K562 (cell line): ENCODE results near the gene SACM1L. TPM values are rescaled to one million over a fixed set of nuclear protein-coding genes. Genes with fewer than 3 reads are reported as not detected.
A peak's percentile ranks its signal among the peaks of the same experiment; 100 is the strongest.

Experiments used
- ATAC-seq: fragments of 200-7000 bp; cut with Tn5 transposase; 3 replicates; pipeline ENCODE4 v1.9.1; 2020; ENCODE audit warnings: moderate library complexity
- BruUV-seq: library from RNA; stranded (reverse); fragments of 400-500 nt; replicated peaks from 2 replicates; lab custom pipeline; 2021; lab: Mats Ljungman, UMichigan
- CTCF ChIA-PET: fragments of 300-600 bp; formaldehyde crosslinking; extraction: SDS; loops from one replicate; lab custom pipeline; 2021; ENCODE audit warnings: low intra/inter-chr PET ratio; lab: Yijun Ruan, JAX
- POLR2A ChIA-PET: fragments of 300-600, 350-650 bp; sonication (Branson Sonifier 250); formaldehyde crosslinking; extraction: SDS; loops from one replicate; lab custom pipeline; 2021; ENCODE audit warnings: antibody characterized with exemption, inconsistent platforms; lab: Yijun Ruan, JAX
- DNase-seq, 4 experiments: peaks; one replicate each; pipeline versions ENCODE4 v3.0.0 to v3.0.0-alpha.2; 2011 to 2018; ENCODE audit warnings: low spot score in 3 of 4, mixed read lengths in 3 of 4; ENCODE audit errors: extremely low read depth in 1 of 4
- FAIRE-seq: peaks from 2 replicates; lab custom pipeline; 2011; peaks lifted over from hg19 to GRCh38; lab: Jason Lieb, UNC
- H2AFZ ChIP-seq: 2 replicates; pipeline ENCODE4 v1.6.0; 2011; ENCODE audit warnings: low read depth, low read length, control low read depth, inconsistent platforms
- H3K27ac ChIP-seq: fragments of 200-600 bp; 3 replicates; pipeline ENCODE4 v1.8.0; 2011; ENCODE audit warnings: low read depth, mild to moderate bottlenecking, control low read depth, inconsistent platforms, low read length, moderate library complexity, mixed read lengths; ENCODE audit errors: extremely low read depth
- H3K27me3 ChIP-seq, 2 experiments: fragments of 300-600 bp in 1 of 2; 2 replicates in 1 of 2; 3 replicates in 1 of 2; pipeline versions ENCODE4 v1.6.0 to v1.8.0; 2011; ENCODE audit warnings: inconsistent platforms in 2 of 2, low read length in 2 of 2, mild to moderate bottlenecking in 1 of 2, mixed read lengths in 1 of 2, moderate library complexity in 1 of 2; ENCODE audit not compliant: control insufficient read depth in 2 of 2, insufficient read depth in 2 of 2
- H3K36me3 ChIP-seq: fragments of 300-600 bp; 3 replicates; pipeline ENCODE4 v1.8.0; 2011; ENCODE audit warnings: mild to moderate bottlenecking, low read length, inconsistent platforms; ENCODE audit not compliant: control insufficient read depth, insufficient read depth
- H3K4me1 ChIP-seq, 2 experiments: fragments of 200-600 bp in 1 of 2; replicated peaks in 1 of 2; 2 replicates in 1 of 2; 3 replicates in 1 of 2; pipeline versions ENCODE4 v1.5.1 to v1.8.0; 2011; ENCODE audit warnings: inconsistent platforms in 2 of 2, low read length in 2 of 2, mild to moderate bottlenecking in 1 of 2, mixed read lengths in 1 of 2, moderate library complexity in 1 of 2; ENCODE audit not compliant: control insufficient read depth in 2 of 2, insufficient read depth in 2 of 2
- H3K4me2 ChIP-seq: 2 replicates; pipeline ENCODE4 v1.6.1; 2011; ENCODE audit warnings: low read length, control low read depth, inconsistent platforms, mixed read lengths; ENCODE audit not compliant: insufficient read depth
- H3K4me3 ChIP-seq: fragments of 200-600 bp; sonication (generic), shearing (Covaris generic); 2 replicates; pipeline ENCODE4 v1.5.1; 2016; ENCODE audit warnings: control low read depth, inconsistent platforms
- H3K79me2 ChIP-seq: fragments of 200-600 bp; 3 replicates; pipeline ENCODE4 v1.8.0; 2011; ENCODE audit warnings: low read length, inconsistent platforms; ENCODE audit not compliant: control insufficient read depth, insufficient read depth
- H3K9ac ChIP-seq, 2 experiments: 2 replicates each; pipeline versions ENCODE4 v1.6.0 to v1.6.1; 2011; ENCODE audit warnings: low read depth in 2 of 2, low read length in 2 of 2, control low read depth in 1 of 2, inconsistent platforms in 1 of 2, mild to moderate bottlenecking in 1 of 2, mixed read lengths in 1 of 2; ENCODE audit not compliant: insufficient read depth in 1 of 2
- H3K9me1 ChIP-seq: one replicate; pipeline ENCODE4 v1.6.0; 2011; ENCODE audit warnings: inconsistent platforms, mild to moderate bottlenecking, low read length, moderate library complexity; ENCODE audit not compliant: control insufficient read depth, insufficient read depth
- H3K9me3 ChIP-seq: replicated peaks from 2 replicates; pipeline ENCODE4 v1.5.1; 2011; ENCODE audit warnings: low read depth, low read length, inconsistent platforms; ENCODE audit not compliant: control insufficient read depth, insufficient read depth
- H4K20me1 ChIP-seq: replicated peaks from 2 replicates; pipeline ENCODE4 v1.6.1; 2011; ENCODE audit warnings: low read length, inconsistent platforms, mixed read lengths; ENCODE audit not compliant: control insufficient read depth, insufficient read depth
- ARID2 ChIP-seq: fragments of 450-650 bp; IDR thresholded peaks from 2 replicates; pipeline ENCODE4 v1.6.1; 2017; ENCODE audit warnings: antibody characterized with exemption, mild to moderate bottlenecking
- EP400 ChIP-seq: fragments of 450-650 bp; IDR thresholded peaks from 2 replicates; pipeline ENCODE4 v1.6.1; 2017; ENCODE audit warnings: antibody characterized with exemption, mild to moderate bottlenecking, moderate library complexity
- FOXK1 ChIP-seq: sonication (generic); formaldehyde crosslinking; IDR thresholded peaks from 2 replicates; pipeline ENCODE4 v1.8.0; 2022; ENCODE audit warnings: missing genetic modification reagents, mild to moderate bottlenecking, borderline replicate concordance
- HDAC1 ChIP-seq, 2 experiments: fragments of 450-650 bp; IDR thresholded peaks; 2 replicates each; pipeline ENCODE4 v1.6.1; 2016 to 2017; ENCODE audit warnings: inconsistent platforms in 1 of 2, mild to moderate bottlenecking in 1 of 2, moderate library complexity in 1 of 2
- JUND ChIP-seq, 2 experiments: IDR thresholded peaks; 2 replicates in 1 of 2; 3 replicates in 1 of 2; pipeline ENCODE4 v1.6.1; 2011; ENCODE audit warnings: borderline replicate concordance in 2 of 2, low read depth in 2 of 2, low read length in 2 of 2, improper control_type of control experiment in 1 of 2, missing biosample characterization in 1 of 2, missing genetic modification characterization in 1 of 2, missing genetic modification reagents in 1 of 2
- MAZ ChIP-seq, 2 experiments: fragments of 450-650 bp in 1 of 2; sonication (generic) in 1 of 2; formaldehyde crosslinking; IDR thresholded peaks in 1 of 2; conservative IDR thresholded peaks in 1 of 2; 2 replicates each; pipeline versions ENCODE4 v1.4.0 to v1.5.0; 2020; ENCODE audit warnings: mild to moderate bottlenecking in 1 of 2, missing genetic modification reagents in 1 of 2
- PTTG1 ChIP-seq: fragments of 450-650 bp; IDR thresholded peaks from 2 replicates; pipeline ENCODE4 v1.6.1; 2016; ENCODE audit warnings: low read depth, mild to moderate bottlenecking, missing genetic modification characterization, missing compliant biosample characterization
- XRCC5 ChIP-seq: fragments of 200-400 bp; formaldehyde crosslinking; IDR thresholded peaks from 2 replicates; pipeline ENCODE4 v1.6.1; 2017; ENCODE audit warnings: low read depth, mild to moderate bottlenecking, low read length
- ZNF133 ChIP-seq: fragments of 250-450 bp; sonication (Bioruptor Pico); IDR thresholded peaks from 2 replicates; pipeline ENCODE4 v1.4.0; 2020; ENCODE audit warnings: mild to moderate bottlenecking
- WGBS: fragments of 100-300 bp; shearing (Covaris generic); methylation state at CpG from one replicate; pipeline ENCODE4 v1.1.6; 2016; ENCODE audit warnings: low coverage, mixed read lengths; ENCODE audit not compliant: insufficient coverage; ENCODE audit errors: missing lambda C conversion rate; 5-methylcytosine and 5-hydroxymethylcytosine counted together
- in situ Hi-C: fragments of 300-500 bp; cut with MboI; formaldehyde crosslinking; loops from 4 replicates; pipeline ENCODE4 v1.15.0; 2018; ENCODE audit warnings: inconsistent platforms, mixed read lengths
- intact Hi-C: fragments of 100-400 bp; cut with micrococcal nuclease; formaldehyde crosslinking; loops from 2 replicates; pipeline ENCODE4 v1.14.2; 2022
- polyA plus RNA-seq, 8 experiments: library from polyadenylated mRNA; depleted of rRNA in 4 of 8; stranded (reverse) in 5 of 8; unstranded in 3 of 8; fragments of >200 nt; fragmentation: Nextera tagmentation in 2 of 8; fragmentation: Illumina TruSeq in 1 of 8; extraction: Ambion mirVana in 2 of 8; extraction: Trizol in 1 of 8; gene quantifications; 2 replicates each; pipeline versions ENCODE4 v1.2.1 to v1.2.3, GENCODE V29; 2011 to 2014; ENCODE audit warnings: inconsistent platforms in 1 of 8, missing spikeins in 1 of 8
- total RNA-seq, 7 experiments: library from RNA; depleted of rRNA in 6 of 7; stranded (reverse); fragments of >200 nt in 6 of 7; fragmentation: Illumina TruSeq in 2 of 7; extraction: Trizol in 2 of 7; gene quantifications; 2 replicates each; pipeline versions ENCODE4 v1.2.1 to v1.2.3, GENCODE V29; 2011 to 2021; ENCODE audit warnings: low replicate concordance in 1 of 7
- TF ChIP-seq, protein P1 (sequence below): fragments of 250-450 bp; sonication (Bioruptor Pico); IDR thresholded peaks from 2 replicates; pipeline ENCODE4 v1.5.0; 2021; ENCODE audit warnings: mild to moderate bottlenecking, borderline replicate concordance
- TF ChIP-seq, protein P2 (sequence below): sonication (generic); formaldehyde crosslinking; IDR thresholded peaks from 2 replicates; pipeline ENCODE4 v1.8.0; 2022; ENCODE audit warnings: mild to moderate bottlenecking, missing genetic modification reagents
- TF ChIP-seq, protein P3 (sequence below): IDR thresholded peaks from 2 replicates; pipeline ENCODE4 v1.6.1; 2014; ENCODE audit warnings: antibody characterized with exemption
- TF ChIP-seq, protein P4 (sequence below): fragments of 450-650 bp; formaldehyde crosslinking; IDR thresholded peaks from 2 replicates; pipeline ENCODE4 v1.4.0; 2022; ENCODE audit warnings: missing genetic modification characterization

The SACM1L gene
- total and polyA plus RNA-seq, 9 of the 15 experiments (the other 6 are each of a cell fraction or from before 2014, with no cell fraction given): 25.7 to 67.2 (median 40.3) TPM

DNA sequence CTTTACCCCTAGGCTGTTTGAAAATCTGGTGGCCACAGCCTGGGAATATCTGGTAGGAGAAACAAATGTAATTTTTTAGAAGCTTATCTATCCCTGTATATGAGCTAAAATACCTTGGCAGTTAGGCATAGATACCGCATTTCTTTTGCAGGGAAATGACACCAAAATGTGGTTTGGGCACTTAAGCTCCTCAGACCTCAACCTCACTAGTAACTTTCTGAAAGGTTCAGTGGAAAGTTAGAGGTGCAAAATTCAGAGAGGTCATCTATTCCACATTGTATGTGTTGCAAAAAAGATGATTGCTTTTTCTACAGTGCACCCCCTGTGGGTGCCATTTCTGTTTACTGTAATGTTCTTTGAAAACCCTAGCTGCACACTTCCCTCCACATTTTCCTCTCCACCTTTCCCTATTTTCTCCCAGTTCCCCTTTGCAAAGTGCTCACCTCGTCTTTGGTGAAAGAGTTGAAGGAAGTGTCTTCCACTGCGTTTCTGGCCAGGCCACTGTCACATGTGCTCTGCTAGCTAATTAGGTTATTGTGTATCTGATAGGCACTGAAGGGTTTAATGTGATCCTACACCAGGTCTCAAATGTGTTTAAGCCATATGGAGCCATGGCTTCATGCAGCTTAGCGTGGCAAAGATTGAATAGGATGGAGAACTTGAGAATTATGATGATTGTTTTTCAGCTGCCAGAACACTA, 1.3 kb downstream of the SACM1L start:
- 4% methylated on average over 4 of the region's 4 CpGs for WGBS
- H3K36me3 ChIP-seq: peaks cover 39% of the 10 kb centered on the region
- no peaks in the 10 kb centered on the region for H3K27me3 ChIP-seq
- in situ Hi-C loops (no loop called here), intact Hi-C loops (no loop called here)
- DNase-seq: peak in 1 of 4 experiments; percentile 45
- peak overlapping the region; percentile 89 for H3K4me3 ChIP-seq
- no TSS peak for BruUV-seq
- peak overlapping the region; percentile 31 to 77 for H3K9ac ChIP-seq
- H3K27ac ChIP-seq: peak overlapping the region; percentile 72
- peak overlapping the region; percentile 98 for H3K4me2 ChIP-seq
- H3K9me3 ChIP-seq: no peaks in the 10 kb centered on the region
- H2AFZ ChIP-seq: peak overlapping the region; percentile 33
- ChIA-PET POLR2A (interaction anchor here (0.7 to 1.5 kb wide), 11 partner anchors 13 to 955 kb away, joined by 3 to 7 read pairs (median 3); no protein-coding TSS in a partner anchor), CTCF (no interaction called here)
- H3K9me1 ChIP-seq: no peaks in the 10 kb centered on the region
- H3K4me1 ChIP-seq: peaks cover 8 to 22% of the 10 kb centered on the region in 2 experiments; a peak in 3 of 5 replicates
- FAIRE-seq: no peak
- H3K79me2 ChIP-seq: peaks cover 63% of the 10 kb centered on the region
- H4K20me1 ChIP-seq: peaks cover 4% of the 10 kb centered on the region; the same call in 1 of the 2 replicates
- ATAC-seq: no peak
- TF ChIP-seq, protein P1, sequence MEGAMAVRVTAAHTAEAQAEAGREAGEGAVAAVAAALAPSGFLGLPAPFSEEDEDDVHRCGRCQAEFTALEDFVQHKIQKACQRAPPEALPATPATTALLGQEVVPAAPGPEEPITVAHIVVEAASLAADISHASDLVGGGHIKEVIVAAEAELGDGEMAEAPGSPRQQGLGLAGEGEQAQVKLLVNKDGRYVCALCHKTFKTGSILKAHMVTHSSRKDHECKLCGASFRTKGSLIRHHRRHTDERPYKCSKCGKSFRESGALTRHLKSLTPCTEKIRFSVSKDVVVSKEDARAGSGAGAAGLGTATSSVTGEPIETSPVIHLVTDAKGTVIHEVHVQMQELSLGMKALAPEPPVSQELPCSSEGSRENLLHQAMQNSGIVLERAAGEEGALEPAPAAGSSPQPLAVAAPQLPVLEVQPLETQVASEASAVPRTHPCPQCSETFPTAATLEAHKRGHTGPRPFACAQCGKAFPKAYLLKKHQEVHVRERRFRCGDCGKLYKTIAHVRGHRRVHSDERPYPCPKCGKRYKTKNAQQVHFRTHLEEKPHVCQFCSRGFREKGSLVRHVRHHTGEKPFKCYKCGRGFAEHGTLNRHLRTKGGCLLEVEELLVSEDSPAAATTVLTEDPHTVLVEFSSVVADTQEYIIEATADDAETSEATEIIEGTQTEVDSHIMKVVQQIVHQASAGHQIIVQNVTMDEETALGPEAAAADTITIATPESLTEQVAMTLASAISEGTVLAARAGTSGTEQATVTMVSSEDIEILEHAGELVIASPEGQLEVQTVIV (CRISPR knock-in tag): no peak
- TF ChIP-seq, protein P2, sequence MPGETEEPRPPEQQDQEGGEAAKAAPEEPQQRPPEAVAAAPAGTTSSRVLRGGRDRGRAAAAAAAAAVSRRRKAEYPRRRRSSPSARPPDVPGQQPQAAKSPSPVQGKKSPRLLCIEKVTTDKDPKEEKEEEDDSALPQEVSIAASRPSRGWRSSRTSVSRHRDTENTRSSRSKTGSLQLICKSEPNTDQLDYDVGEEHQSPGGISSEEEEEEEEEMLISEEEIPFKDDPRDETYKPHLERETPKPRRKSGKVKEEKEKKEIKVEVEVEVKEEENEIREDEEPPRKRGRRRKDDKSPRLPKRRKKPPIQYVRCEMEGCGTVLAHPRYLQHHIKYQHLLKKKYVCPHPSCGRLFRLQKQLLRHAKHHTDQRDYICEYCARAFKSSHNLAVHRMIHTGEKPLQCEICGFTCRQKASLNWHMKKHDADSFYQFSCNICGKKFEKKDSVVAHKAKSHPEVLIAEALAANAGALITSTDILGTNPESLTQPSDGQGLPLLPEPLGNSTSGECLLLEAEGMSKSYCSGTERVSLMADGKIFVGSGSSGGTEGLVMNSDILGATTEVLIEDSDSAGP (CRISPR knock-in tag): no peak
- TF ChIP-seq, protein P3, sequence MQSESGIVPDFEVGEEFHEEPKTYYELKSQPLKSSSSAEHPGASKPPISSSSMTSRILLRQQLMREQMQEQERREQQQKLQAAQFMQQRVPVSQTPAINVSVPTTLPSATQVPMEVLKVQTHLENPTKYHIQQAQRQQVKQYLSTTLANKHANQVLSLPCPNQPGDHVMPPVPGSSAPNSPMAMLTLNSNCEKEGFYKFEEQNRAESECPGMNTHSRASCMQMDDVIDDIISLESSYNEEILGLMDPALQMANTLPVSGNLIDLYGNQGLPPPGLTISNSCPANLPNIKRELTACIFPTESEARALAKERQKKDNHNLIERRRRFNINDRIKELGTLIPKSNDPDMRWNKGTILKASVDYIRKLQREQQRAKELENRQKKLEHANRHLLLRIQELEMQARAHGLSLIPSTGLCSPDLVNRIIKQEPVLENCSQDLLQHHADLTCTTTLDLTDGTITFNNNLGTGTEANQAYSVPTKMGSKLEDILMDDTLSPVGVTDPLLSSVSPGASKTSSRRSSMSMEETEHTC: peak; percentile 53; the same call in 1 of the 2 replicates
- TF ChIP-seq ZNF133 (CRISPR knock-in tag): no peak
- TF ChIP-seq PTTG1 (tag): no peak
- no peak for TF ChIP-seq FOXK1 (CRISPR knock-in tag)
- no peak for TF ChIP-seq ARID2
- TF ChIP-seq HDAC1 (IDR thresholded peaks at IDR 0.05): no peak
- no peak for TF ChIP-seq EP400
- peak in 1 of 2 experiments; percentile 50; a peak in 2 of 4 replicates for TF ChIP-seq MAZ (CRISPR knock-in tag; conservative IDR thresholded peaks at IDR 0.05 in 1 of 2, IDR thresholded peaks at IDR 0.05 in 1 of 2)
- TF ChIP-seq XRCC5: no peak
- TF ChIP-seq, protein P4, sequence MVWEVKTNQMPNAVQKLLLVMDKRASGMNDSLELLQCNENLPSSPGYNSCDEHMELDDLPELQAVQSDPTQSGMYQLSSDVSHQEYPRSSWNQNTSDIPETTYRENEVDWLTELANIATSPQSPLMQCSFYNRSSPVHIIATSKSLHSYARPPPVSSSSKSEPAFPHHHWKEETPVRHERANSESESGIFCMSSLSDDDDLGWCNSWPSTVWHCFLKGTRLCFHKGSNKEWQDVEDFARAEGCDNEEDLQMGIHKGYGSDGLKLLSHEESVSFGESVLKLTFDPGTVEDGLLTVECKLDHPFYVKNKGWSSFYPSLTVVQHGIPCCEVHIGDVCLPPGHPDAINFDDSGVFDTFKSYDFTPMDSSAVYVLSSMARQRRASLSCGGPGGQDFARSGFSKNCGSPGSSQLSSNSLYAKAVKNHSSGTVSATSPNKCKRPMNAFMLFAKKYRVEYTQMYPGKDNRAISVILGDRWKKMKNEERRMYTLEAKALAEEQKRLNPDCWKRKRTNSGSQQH (CRISPR knock-in tag): no peak
- TF ChIP-seq JUND (IDR thresholded peaks at IDR 0.05; ENCODE audit: borderline replicate concordance, low read depth, low read length): no peak
- TF ChIP-seq JUND (tag; IDR thresholded peaks at IDR 0.05; ENCODE audit: borderline replicate concordance, low read depth, low read length): 0 out of 3 replicates have a peak, but pooled peaks have one; percentile 23
